ENCODE data around the gene RIPK4.

The RIPK4 gene

GRCh38 chr21:41754479-41754891 is 12.4 kb downstream of the RIPK4 start:
- no peak for DNase-seq
- H3K36me3 ChIP-seq = peaks cover 12% of the 10 kb centered on the region

GRCh38 chr21:41753006-41753898 is 13.6 kb downstream of the RIPK4 start:
- no peak for TF ChIP-seq CTCF (IDR thresholded peaks at IDR 0.05; ENCODE audit: low read depth, low read length)
- Histone ChIP-seq H3K27ac (no peak overlapping the region), H3K36me3 (peaks cover 17% of the 10 kb centered on the region), H3K4me3 (ENCODE audit: low read depth, low read length) (no peak overlapping the region), H3K27me3 (ENCODE audit: insufficient read depth, low read depth, severe bottlenecking) (no peaks in the 10 kb centered on the region), H3K9me3 (ENCODE audit: severe bottlenecking) (no peaks in the 10 kb centered on the region)
- DNase-seq = no peak

More at GRCh38 chr21:41754479-41754891, 12.4 kb downstream of the RIPK4 start:
- H3K4me3 ChIP-seq (ENCODE audit: low read depth, low read length) = no peak overlapping the region
- TF ChIP-seq CTCF (IDR thresholded peaks at IDR 0.05; ENCODE audit: low read depth, low read length) = no peak
- no peaks in the 10 kb centered on the region for H3K27me3 ChIP-seq (ENCODE audit: insufficient read depth, low read depth, severe bottlenecking)
- H3K9me3 ChIP-seq (ENCODE audit: severe bottlenecking) = no peaks in the 10 kb centered on the region
- H3K27ac ChIP-seq = no peak overlapping the region

GRCh38 chr21:41752231-41752681 is 14.6 kb downstream of the RIPK4 start:
- TF ChIP-seq CTCF (IDR thresholded peaks at IDR 0.05; ENCODE audit: low read depth, low read length) = no peak
- no peaks in the 10 kb centered on the region for H3K27me3 ChIP-seq (ENCODE audit: insufficient read depth, low read depth, severe bottlenecking)
- H3K9me3 ChIP-seq (ENCODE audit: severe bottlenecking) = no peaks in the 10 kb centered on the region
- H3K4me3 ChIP-seq (ENCODE audit: low read depth, low read length) = no peak overlapping the region
- H3K36me3 ChIP-seq = peaks cover 17% of the 10 kb centered on the region
- H3K27ac ChIP-seq = no peak overlapping the region
- DNase-seq = no peak

- Histone ChIP-seq H3K27me3 (ENCODE audit: insufficient read depth, low read depth, severe bottlenecking) (no peaks in the 10 kb centered on the region), H3K4me3 (ENCODE audit: low read depth, low read length) (no peak overlapping the region), H3K36me3 (peaks cover 18% of the 10 kb centered on the region), H3K27ac (no peak overlapping the region), H3K9me3 (ENCODE audit: severe bottlenecking) (no peaks in the 10 kb centered on the region)
- no peak for DNase-seq
- no peak for TF ChIP-seq CTCF (IDR thresholded peaks at IDR 0.05; ENCODE audit: low read depth, low read length)
These were observed 15.2 kb downstream of the RIPK4 start for GRCh38 chr21:41751611-41752011.

GRCh38 chr21:41750532-41751151 is 16.2 kb downstream of the RIPK4 start:
- DNase-seq = no peak
- H3K27me3 ChIP-seq (ENCODE audit: insufficient read depth, low read depth, severe bottlenecking) = no peaks in the 10 kb centered on the region
- H3K4me3 ChIP-seq (ENCODE audit: low read depth, low read length) = no peak overlapping the region
- TF ChIP-seq CTCF (IDR thresholded peaks at IDR 0.05; ENCODE audit: low read depth, low read length) = no peak
- H3K36me3 ChIP-seq = peaks cover 21% of the 10 kb centered on the region
- no peaks in the 10 kb centered on the region for H3K9me3 ChIP-seq (ENCODE audit: severe bottlenecking)
- H3K27ac ChIP-seq = no peak overlapping the region
